ENCODE measurements around the gene PRKCZ. TPM values are rescaled to one million over a fixed set of nuclear protein-coding genes. Genes with fewer than 3 reads are reported as not detected.

The PRKCZ gene
- total RNA-seq, 1 donor from 2014 or later = 0.59 TPM

- no peak for DNase-seq (ENCODE audit: low read depth, low spot score)
Measured at GRCh38 chr1:2045468-2046173, 4.6 kb upstream of the PRKCZ start.

DNA sequence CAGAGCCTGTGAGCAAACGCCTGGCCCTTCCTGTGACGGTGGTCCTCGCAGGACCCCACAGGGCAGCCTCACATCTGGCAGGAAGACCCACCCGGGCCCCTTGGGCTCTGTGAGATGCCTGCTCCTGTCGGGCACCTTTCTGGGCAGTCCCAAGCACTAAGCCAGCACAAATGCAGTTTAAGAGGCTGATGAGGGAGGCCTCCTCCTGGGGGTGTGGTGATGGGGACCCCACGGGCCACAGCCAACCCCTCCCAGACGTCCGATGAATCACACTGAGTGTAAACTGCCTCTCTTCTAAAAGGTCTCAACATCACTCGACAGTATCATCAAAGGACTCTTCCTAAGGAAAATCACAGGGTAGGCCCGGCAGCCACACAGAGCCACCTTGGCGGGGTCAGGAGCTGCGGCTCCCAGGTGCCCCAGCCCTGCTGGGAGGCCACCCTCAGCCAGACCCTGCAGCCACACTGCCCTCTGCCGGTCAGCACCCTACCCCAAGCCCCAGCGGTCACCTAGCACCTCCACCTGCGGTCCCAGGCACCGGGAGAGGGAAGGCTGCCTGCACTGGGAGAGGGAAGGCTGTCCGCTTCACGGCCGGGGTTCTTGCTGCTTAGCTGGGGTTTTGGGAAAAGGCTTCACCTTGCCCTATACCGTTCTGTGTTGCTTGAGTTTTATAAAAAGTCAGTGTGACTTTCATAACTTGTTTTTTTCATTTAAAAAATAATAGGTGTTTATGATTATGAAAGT is 3.9 kb upstream of the PRKCZ start:
- DNase-seq (ENCODE audit: low read depth, low spot score) = no peak

DNA sequence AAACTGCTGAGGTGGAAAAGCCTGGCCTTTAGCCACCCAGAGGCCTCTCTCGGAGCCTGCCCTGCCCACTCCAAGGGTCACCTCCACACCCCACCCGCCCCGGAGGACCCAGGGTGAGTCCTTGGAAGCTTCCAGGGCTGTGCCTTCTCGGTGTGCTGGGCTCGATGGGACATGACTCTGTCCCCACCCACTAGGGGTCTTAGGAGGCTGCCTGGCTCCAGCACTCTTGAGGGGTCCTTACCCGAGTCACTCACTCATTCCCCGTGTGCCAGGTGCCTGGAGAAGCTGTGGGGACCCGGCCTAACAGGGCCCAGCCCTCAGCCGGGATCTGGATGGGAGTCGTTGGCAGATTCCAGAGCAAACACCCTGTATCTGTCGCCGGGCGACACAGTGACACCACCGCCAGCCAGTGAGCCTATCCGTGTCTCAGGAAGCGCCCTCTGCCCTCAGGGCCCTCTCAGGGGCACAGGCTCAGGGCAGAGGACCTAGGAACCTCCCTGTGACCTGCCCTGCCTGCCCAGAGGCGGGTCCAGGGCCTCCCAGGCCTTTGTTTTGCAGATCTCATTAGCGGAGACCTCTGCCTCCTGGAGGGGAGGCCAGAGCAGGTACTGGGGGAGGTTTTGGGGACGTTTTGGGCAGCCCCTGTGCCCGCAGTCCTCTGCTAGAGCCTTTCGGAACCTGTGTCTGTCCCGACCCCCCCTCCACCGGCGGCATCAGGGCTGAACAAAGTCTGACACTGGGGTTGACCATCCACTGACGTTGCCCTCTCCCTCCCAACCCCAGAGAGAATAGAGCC is 3.1 kb upstream of the PRKCZ start:
- no peak for DNase-seq (ENCODE audit: low read depth, low spot score)

DNA sequence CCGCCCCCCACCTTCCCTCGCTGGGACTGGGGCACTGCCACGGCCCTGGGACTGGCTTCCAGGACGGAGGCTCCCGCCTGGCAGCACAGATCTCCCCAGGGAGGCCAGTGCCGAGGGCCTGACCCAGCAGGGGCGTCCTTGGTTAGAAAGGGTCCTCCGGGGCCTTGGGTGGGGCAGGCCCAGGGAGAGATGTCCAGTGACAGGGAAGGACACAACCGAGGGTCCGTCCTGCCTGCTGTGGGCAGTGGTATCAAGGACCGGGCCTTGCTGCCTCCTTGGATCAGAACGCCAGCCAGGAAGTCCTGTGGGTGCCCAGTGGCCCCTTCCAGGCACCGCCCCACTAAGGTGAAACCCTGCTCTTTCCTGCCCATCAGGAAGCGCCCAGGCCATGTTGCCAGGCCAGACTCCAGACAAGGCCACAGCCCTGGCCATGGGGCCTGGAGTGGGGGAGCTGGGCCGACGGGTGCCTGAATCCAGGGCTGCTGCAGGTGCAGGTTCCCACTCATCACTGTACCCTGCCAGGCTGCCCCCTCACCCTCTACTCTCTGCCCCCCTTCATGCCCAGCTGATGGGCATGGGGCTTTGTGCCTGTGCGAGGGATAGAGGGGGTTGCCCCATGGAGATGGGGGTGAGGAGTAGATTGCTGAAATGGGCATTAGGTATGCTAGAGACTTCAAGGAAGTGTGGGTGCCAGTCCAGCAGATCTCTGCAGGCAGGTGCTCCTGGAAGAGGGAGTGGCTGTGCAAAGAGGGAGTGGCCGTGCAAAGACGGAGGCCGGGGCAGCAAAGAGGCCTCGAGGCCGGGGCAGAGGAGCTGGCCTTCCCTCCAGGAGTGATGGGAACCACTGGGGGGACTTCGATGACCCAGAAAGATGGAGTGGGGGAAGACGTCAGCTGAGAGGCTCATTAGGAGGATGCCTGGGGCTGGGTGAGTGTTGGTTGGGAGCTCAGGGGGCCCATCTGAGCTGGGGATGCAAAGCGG is 2.2 kb upstream of the PRKCZ start:
- no peak for DNase-seq (ENCODE audit: low read depth, low spot score)

DNA sequence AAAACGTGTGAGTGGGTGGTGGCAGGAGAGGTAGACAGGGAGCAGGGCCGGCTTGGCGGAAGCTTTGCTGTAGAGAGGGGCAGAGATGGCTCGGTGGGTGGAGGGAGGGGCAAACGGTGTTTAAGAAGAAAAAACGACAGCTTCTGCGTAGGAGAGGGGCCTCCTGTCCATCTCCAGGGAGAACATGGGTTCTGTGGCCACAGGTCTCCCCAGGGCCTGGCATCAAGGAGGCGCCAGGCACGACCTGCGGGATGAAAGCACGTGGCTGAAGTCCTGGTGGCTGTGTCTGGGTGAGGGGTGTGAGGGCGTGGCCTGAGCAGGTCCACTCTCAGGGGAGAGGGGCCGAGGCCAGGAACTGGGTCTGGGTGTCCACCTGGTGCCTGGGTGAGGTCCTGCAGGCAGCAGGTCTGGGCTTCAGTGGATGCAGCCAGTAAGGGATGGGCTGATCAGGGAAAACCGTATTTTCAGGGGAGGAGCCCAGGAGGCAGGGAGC is 940 bp upstream of the PRKCZ start:
- no peak for DNase-seq (ENCODE audit: low read depth, low spot score)

- DNase-seq (ENCODE audit: low read depth, low spot score) = no peak
Measured at GRCh38 chr1:2050461-2050792, 216 bp downstream of the PRKCZ start.

- no peak for DNase-seq (ENCODE audit: low read depth, low spot score)
Measured at GRCh38 chr1:2050793-2051682, 827 bp downstream of the PRKCZ start.

DNA sequence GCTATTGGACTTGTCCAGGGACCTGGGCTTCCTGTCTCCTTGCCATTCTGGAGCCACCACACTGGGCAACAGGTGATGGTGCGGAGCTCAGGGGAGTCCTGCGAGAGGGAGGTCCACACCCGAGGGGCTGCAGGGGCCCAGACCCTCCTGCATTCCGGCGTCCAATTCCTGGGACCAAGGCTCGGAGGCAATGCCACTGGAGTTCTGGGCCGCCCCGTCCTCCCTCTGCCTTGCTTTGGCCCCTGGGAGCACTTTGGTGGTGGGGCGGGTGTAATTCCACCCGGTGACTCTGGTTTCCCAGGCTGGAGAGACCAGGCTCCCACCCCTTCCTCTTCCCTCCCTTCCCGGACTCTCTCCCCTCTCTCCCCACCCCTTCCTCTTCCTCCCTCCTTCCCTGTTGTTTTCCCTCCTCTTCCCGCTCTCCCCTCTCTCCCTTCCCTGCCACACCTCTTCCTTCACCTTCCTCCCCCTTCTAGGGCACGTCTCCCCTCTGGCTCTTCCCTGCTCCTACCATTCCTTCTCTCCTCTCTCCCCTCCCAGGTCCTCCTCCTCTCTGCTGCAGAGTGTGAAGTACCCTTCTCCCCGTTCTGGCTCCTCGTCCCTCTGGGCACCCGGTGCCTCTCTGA is 2.0 kb downstream of the PRKCZ start:
- no peak for DNase-seq (ENCODE audit: low read depth, low spot score)

GRCh38 chr1:2052756-2053155 is 2.5 kb downstream of the PRKCZ start:
- no peak for DNase-seq (ENCODE audit: low read depth, low spot score)

DNA sequence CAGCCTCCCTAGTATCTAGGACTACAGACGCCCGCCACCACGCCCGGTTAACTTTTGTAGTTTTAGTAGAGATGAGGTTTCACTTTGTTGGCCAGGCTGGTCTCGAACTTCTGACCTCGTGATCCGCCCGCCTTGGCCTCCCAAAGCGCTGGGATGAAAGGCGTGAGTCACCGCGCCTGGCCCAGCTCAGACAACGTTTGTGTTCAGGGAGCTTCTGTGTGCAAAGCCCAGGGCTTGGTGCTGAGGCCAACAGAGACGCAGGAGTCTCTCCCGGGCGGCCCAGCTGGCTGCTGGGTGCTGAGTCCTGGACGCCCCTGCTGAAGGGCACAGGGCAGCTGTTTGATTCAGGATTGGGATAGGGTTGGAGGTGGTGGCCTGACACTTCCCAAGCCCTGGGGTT is 3.0 kb downstream of the PRKCZ start:
- DNase-seq (ENCODE audit: low read depth, low spot score) = no peak

DNA sequence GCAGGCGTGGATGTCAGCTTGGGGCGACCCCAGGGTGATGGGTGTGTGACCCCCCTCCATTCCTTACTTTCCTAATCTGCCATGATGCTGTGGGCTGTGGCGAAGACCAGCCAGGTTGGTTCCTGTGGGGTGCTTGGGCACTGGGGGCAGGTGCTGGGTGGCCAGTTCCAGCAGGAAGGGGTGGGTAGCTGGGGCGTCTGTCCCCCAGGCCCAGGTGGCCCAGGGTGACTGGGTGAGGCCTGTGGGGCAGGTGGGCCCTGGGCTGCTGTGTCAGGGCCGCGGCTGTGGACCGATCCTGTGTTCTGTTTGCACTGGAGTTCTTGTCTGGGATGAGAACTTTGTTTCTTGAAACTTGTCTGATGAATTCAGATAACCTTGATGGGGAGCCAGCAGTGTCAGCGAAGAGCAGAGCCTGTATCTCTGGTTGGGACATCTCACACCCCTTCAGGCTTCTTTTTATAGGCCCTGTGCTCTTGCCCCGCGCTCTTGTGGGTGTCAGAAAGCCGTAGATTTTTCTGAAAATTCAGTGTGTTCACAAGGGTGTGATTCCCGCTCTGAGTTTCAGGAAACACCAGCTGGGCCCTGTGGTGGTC is 3.7 kb downstream of the PRKCZ start:
- DNase-seq (ENCODE audit: low read depth, low spot score) = no peak

DNA sequence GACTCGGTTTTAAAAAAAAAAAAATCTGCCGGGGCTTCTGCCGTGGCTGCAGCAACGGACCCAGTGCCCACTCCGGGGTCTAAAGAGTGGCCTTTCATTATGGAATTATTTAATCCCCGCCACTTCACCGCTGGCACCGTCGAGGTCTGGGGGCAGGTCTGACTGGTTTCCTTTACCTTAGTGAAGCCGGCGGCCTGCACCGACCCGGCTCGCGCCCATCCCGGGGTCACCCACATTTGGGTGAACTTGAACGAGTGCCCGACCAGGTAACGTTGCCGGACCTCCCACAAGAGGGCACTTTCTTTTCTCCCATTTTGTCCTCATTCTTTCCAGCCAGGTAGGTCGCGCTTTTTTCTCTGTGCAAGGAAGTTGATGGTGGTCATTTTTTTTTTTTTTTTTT is 4.3 kb downstream of the PRKCZ start:
- DNase-seq (ENCODE audit: low read depth, low spot score) = no peak

DNA sequence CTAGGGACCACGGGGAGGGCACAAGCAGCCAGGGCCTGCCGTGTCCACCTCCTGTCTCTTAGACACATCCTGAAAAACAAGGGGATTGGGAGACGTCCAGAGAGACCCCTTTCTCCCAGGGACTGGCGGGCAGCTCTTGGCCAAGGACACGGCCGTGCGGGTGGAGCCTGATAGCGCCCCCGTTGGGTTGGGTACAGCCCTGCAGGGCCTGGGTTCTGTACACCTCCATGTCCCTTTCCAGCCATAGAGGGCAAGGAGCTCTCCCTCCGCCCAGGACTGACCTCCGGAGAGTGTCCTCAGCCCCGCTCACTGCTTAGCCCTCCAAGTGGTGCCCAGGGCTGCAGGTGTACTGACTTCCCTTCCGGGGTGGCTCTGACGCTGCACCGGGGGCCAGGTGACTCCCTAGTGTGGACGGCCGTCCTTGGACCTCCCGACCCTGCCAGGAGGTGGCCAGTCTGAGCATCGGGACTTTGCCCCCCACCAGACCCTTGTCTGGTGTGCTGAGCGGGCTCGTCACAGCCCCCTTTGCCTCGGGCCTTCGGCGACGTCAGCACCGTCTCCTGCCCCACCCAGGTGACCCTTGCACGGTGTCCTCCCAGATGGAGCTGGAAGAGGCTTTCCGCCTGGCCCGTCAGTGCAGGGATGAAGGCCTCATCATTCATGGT is 5.8 kb downstream of the PRKCZ start:
- no peak for DNase-seq (ENCODE audit: low read depth, low spot score)

GRCh38 chr1:2056955-2057590 is 6.9 kb downstream of the PRKCZ start:
- no peak for DNase-seq (ENCODE audit: low read depth, low spot score)

DNA sequence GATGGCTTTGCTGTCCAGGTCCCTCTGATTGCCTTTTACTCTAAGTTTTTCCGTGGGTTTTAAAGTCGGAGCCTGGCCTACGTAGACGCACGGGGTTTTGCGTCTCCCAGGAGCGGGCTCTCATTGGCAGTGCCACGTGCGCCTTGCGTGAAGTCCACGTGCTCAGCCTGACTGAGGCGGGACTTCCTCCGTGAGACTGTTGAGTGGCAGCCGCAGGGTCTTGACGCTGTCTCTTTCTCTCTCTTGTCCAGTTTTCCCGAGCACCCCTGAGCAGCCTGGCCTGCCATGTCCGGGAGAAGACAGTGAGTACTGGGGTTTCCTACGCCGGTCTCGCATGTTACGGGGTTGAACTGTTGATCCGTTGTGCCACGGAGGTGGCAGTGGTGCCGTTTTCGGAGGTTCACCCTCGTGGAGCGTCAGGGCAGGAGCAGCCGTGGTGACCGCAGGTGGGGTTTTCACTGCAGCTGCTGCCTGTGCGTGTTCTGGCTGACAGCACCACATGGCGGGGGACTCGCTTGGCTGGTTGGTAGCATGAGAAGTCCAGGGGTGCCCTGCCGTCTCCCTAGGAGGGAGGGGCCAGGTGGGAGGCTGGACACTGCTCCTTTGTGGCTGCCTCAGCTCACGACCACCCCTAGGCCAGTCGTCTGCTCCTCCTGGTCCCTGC is 9.2 kb downstream of the PRKCZ start:
- no peak for DNase-seq (ENCODE audit: low read depth, low spot score)

DNA sequence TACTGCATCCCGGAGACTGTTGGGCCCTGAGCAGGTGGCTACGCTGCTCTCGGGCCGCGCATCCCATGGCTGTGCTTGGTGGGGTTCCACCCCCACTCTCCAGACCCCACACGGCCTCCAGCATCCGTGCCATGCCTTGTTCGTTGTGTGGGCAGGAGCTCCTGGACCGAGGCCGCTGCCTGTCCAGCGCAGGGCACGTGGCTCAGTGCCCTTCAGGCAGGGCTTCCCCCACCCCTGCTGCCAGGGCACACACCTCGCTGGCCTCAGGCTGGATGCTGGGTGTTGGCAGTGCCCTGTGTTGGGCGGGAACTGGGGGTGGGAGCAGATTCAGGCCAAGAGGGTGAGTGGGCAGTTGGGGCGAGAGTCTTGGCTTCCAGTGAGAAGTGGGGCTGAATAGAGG is 9.9 kb downstream of the PRKCZ start:
- no peak for DNase-seq (ENCODE audit: low read depth, low spot score)

- DNase-seq (ENCODE audit: low read depth, low spot score) = no peak
Measured at GRCh38 chr1:2060535-2060934, 10.3 kb downstream of the PRKCZ start.

All from pulmonary artery endothelial cell (primary cell).